GM19463 (cell line): ENCODE results near the gene STOX2.

Experiments used
- ATAC-seq: cut with Tn5 transposase; IDR thresholded peaks from one replicate; pipeline ENCODE4 v1.9.1; 2021; ENCODE audit warnings: mild to moderate bottlenecking, moderate library complexity; ENCODE audit not compliant: unreplicated experiment

Gene STOX2

GRCh38 chr4:183905081-183905592, at the start of gene STOX2:
STOX2 (plus strand) TSS chr4:183905307; CDS start chr4:183906791, 1,484 bp downstream.
- no peak for ATAC-seq

GRCh38 chr4:183855323-183856190, 49.5 kb upstream of the STOX2 start:
- ATAC-seq = no peak

GRCh38 chr4:183857040-183857439, 48.1 kb upstream of the STOX2 start:
- ATAC-seq = no peak

- ATAC-seq = no peak
These were observed 47.0 kb upstream of the STOX2 start for GRCh38 chr4:183858011-183858615.

- ATAC-seq = no peak
These were observed 45.0 kb upstream of the STOX2 start for GRCh38 chr4:183860119-183860518.

GRCh38 chr4:183860731-183861130, 44.4 kb upstream of the STOX2 start:
- ATAC-seq = no peak

- ATAC-seq = no peak
These were observed 43.7 kb upstream of the STOX2 start for GRCh38 chr4:183861426-183861825.

- no peak for ATAC-seq
These were observed 41.8 kb upstream of the STOX2 start for GRCh38 chr4:183863155-183863825.

GRCh38 chr4:183867247-183867646, 37.9 kb upstream of the STOX2 start:
- no peak for ATAC-seq

- ATAC-seq = no peak
These were observed 34.1 kb upstream of the STOX2 start for GRCh38 chr4:183870997-183871396.

- no peak for ATAC-seq
These were observed 33.5 kb upstream of the STOX2 start for GRCh38 chr4:183871581-183871980.

GRCh38 chr4:183872531-183872930, 32.6 kb upstream of the STOX2 start:
- ATAC-seq = no peak

- no peak for ATAC-seq
These were observed 31.5 kb upstream of the STOX2 start for GRCh38 chr4:183873409-183874185.

- ATAC-seq = no peak
These were observed 29.8 kb upstream of the STOX2 start for GRCh38 chr4:183875251-183875825.

- no peak for ATAC-seq
These were observed 28.7 kb upstream of the STOX2 start for GRCh38 chr4:183876268-183876934.

- no peak for ATAC-seq
These were observed 26.7 kb upstream of the STOX2 start for GRCh38 chr4:183878251-183878970.

GRCh38 chr4:183885205-183885720, 19.8 kb upstream of the STOX2 start:
- ATAC-seq = no peak

GRCh38 chr4:183887351-183887750, 17.8 kb upstream of the STOX2 start:
- ATAC-seq = no peak

GRCh38 chr4:183888564-183888963, 16.5 kb upstream of the STOX2 start:
- ATAC-seq = no peak
